Fibroblast of lung (primary cell): Measurements from ENCODE around the gene KRT8. TPM values are rescaled to one million over a fixed set of nuclear protein-coding genes. Genes with fewer than 3 reads are reported as not detected.

Source experiments
- DNase-seq, 2 donors: peaks; one replicate each; pipeline versions ENCODE4 v3.0.0 to v3.0.0-alpha.2; 2010; ENCODE audit warnings: low read depth in 2 of 2
- H2AFZ ChIP-seq: 2 replicates; pipeline ENCODE4 v1.5.1; 2012; ENCODE audit warnings: low read length, control low read depth, inconsistent platforms
- H3K27ac ChIP-seq: 2 replicates; pipeline ENCODE4 v1.5.1; 2011; ENCODE audit warnings: low read length, control low read depth; ENCODE audit not compliant: insufficient read depth
- H3K27me3 ChIP-seq: 2 replicates; pipeline ENCODE4 v1.5.1; 2011; ENCODE audit warnings: mild to moderate bottlenecking, low read length; ENCODE audit not compliant: control insufficient read depth, insufficient read depth
- H3K36me3 ChIP-seq: 2 replicates; pipeline ENCODE4 v1.5.1; 2011; ENCODE audit warnings: low read length; ENCODE audit not compliant: control insufficient read depth, insufficient read depth
- H3K4me1 ChIP-seq: 2 replicates; pipeline ENCODE4 v1.5.1; 2011; ENCODE audit warnings: low read length; ENCODE audit not compliant: control insufficient read depth, insufficient read depth; ENCODE audit errors: extremely low read depth
- H3K4me2 ChIP-seq: 2 replicates; pipeline ENCODE4 v1.5.1; 2011; ENCODE audit warnings: low read length, control low read depth; ENCODE audit not compliant: insufficient read depth; ENCODE audit errors: extremely low read depth
- H3K4me3 ChIP-seq, 4 experiments: fragments of 200-600 bp in 1 of 4; sonication (generic) in 1 of 4; replicated peaks in 1 of 4; 2 replicates each; pipeline ENCODE4 v1.5.1; 2011 to 2016; ENCODE audit warnings: low read length in 4 of 4, low read depth in 3 of 4, mild to moderate bottlenecking in 3 of 4, control low read depth in 2 of 4, inconsistent platforms in 1 of 4, mixed read lengths in 1 of 4; ENCODE audit not compliant: insufficient read depth in 1 of 4; ENCODE audit errors: control extremely low read depth in 1 of 4
- H3K79me2 ChIP-seq: 2 replicates; pipeline ENCODE4 v1.5.1; 2012; ENCODE audit warnings: mild to moderate bottlenecking, low read length, inconsistent platforms; ENCODE audit not compliant: control insufficient read depth, insufficient read depth
- H3K9ac ChIP-seq: 2 replicates; pipeline ENCODE4 v1.5.1; 2011; ENCODE audit warnings: mild to moderate bottlenecking, low read length, control low read depth; ENCODE audit not compliant: insufficient read depth
- H3K9me3 ChIP-seq: 2 replicates; pipeline ENCODE4 v1.5.1; 2012; ENCODE audit warnings: low read depth, low read length; ENCODE audit not compliant: control insufficient read depth, insufficient read depth
- H4K20me1 ChIP-seq: 2 replicates; pipeline ENCODE4 v1.5.1; 2011; ENCODE audit warnings: low read length; ENCODE audit not compliant: control insufficient read depth, insufficient read depth; ENCODE audit errors: extremely low read depth
- EZH2 ChIP-seq: IDR thresholded peaks from 2 replicates; pipeline ENCODE4 v1.5.1; 2012; ENCODE audit warnings: low read length, control low read depth, mild to moderate bottlenecking; ENCODE audit errors: missing control alignments
- polyA plus RNA-seq, 2 donors: library from polyadenylated mRNA; depleted of rRNA in 1 of 2; stranded (reverse) in 1 of 2; unstranded in 1 of 2; fragments of >200 nt; gene quantifications; 2 replicates each; pipeline ENCODE4 v1.2.1, GENCODE V29; 2011 to 2012; ENCODE audit warnings: missing spikeins in 1 of 2
- total RNA-seq: library from RNA; depleted of rRNA; stranded (reverse); fragments of >200 nt; gene quantifications from 2 replicates; pipeline ENCODE4 v1.2.1, GENCODE V29; 2014
- TF ChIP-seq, protein P1 (sequence below), 2 donors: IDR thresholded peaks in 1 of 2; conservative IDR thresholded peaks in 1 of 2; 1 replicate in 1 of 2; 2 replicates in 1 of 2; pipeline ENCODE4 v1.5.1; 2011 to 2012; ENCODE audit warnings: low read length in 2 of 2, control low read depth in 1 of 2, inconsistent platforms in 1 of 2, low read depth in 1 of 2, mild to moderate bottlenecking in 1 of 2

KRT8 gene
- total and polyA plus RNA-seq, 2 donors (not counting 1 experiment from before 2014, with no cell fraction given), result 0.66 to 16.3 TPM

DNA sequence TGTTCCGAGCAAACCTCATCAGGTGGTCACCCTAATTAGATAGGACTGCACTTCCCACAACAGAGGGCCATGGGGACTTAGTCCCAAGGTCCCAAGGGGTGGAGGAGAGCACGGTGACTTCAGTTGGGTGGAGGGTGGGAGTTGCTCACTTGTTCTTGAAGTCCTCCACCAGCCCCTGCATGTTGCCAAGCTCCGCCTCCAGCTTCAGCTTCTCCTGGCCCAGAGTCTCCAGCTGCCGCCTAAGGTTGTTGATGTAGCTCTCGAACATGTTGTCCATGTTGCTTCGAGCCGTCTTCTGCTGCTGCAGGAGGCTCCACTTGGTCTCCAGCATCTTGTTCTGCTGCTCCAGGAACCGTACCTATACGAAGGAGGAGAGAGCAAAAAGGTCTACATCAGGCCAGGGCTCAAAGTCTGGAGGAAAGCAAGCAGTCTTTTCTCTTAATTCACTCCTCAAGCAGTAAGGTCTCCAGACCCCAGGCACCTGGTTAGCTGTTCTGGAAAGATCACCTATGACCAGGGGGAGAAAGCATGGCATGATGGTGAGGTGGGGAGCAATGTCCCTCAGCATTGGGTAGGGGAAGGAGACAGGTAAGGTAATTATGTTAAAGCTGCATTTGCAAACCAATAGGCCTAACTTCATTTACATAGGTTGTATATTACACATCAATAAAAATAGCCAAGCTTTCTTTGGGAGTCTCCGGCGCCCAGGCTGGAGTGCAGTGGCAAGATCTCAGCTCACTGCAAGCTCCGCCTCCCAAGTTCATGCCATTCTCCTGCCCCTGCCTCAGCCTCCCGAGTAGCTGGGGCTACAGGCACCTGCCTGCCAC, 2.9 kb downstream of the KRT8 start:
- no peaks in the 10 kb centered on the region for H3K9me3 ChIP-seq

DNA sequence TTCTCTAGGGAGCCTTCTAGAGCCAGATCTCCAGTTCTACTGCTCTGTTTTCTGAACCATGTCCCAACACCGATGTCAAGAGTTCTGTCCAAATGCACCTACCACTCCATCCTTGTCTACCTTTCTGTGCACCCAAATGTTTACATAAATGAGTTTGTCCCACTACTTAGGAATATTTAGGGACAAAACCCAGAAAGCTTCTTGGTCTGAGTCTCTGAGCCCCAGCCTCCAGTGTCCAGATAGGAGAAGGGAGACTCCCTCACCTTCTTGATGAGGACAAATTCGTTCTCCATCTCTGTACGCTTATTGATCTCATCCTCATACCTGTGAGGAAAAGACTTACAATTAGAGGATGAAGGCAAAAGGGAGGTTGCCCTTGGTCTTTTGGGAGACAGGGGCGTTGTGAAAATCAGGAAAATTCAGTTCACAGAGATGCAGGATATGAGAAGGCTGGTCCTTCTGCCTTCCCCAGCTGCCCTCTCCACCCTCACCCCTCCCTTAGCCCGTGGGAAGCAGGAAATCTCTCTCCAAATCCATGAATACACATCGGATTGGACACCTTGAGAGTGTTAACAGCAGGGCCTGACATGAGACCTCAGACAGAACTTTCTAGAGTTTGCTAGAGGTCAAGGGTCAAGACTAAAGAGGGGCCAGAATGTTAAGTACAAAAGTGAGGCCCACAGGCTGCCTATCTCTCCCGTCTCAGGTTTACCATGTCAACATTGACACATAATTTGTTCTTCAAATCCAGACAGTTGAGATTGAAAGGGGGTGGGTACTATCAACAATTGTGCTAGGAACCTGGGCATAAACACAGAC, 3.8 kb downstream of the KRT8 start:
- H2AFZ ChIP-seq, result no peak overlapping the region
- no peaks in the 10 kb centered on the region for H3K9me3 ChIP-seq
- H3K9ac ChIP-seq, result no peak overlapping the region
- no peak overlapping the region for H3K27ac ChIP-seq
- no peaks in the 10 kb centered on the region for H3K79me2 ChIP-seq
- no peaks in the 10 kb centered on the region for H3K4me1 ChIP-seq
- no peaks in the 10 kb centered on the region for H3K36me3 ChIP-seq
- peaks cover 2% of the 10 kb centered on the region for H3K27me3 ChIP-seq
- DNase-seq, result no peak
- H3K4me2 ChIP-seq, result no peak overlapping the region
- no peak overlapping the region for H3K4me3 ChIP-seq
- H4K20me1 ChIP-seq, result no peaks in the 10 kb centered on the region
- TF ChIP-seq EZH2, result no peak
- TF ChIP-seq, protein P1, sequence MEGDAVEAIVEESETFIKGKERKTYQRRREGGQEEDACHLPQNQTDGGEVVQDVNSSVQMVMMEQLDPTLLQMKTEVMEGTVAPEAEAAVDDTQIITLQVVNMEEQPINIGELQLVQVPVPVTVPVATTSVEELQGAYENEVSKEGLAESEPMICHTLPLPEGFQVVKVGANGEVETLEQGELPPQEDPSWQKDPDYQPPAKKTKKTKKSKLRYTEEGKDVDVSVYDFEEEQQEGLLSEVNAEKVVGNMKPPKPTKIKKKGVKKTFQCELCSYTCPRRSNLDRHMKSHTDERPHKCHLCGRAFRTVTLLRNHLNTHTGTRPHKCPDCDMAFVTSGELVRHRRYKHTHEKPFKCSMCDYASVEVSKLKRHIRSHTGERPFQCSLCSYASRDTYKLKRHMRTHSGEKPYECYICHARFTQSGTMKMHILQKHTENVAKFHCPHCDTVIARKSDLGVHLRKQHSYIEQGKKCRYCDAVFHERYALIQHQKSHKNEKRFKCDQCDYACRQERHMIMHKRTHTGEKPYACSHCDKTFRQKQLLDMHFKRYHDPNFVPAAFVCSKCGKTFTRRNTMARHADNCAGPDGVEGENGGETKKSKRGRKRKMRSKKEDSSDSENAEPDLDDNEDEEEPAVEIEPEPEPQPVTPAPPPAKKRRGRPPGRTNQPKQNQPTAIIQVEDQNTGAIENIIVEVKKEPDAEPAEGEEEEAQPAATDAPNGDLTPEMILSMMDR (conservative IDR thresholded peaks at IDR 0.05 in 1 of 2, IDR thresholded peaks at IDR 0.05 in 1 of 2; ENCODE audit: low read depth in 1 of 2, low read length in 2 of 2), result no peak

More for the DNA sequence above, 2.9 kb downstream of the KRT8 start:
- Histone ChIP-seq H3K9ac (no peak overlapping the region), H3K36me3 (no peaks in the 10 kb centered on the region), H3K79me2 (no peaks in the 10 kb centered on the region), H2AFZ (no peak overlapping the region), H3K4me1 (no peaks in the 10 kb centered on the region), H3K27me3 (no peaks in the 10 kb centered on the region), H3K4me3 (no peak overlapping the region), H3K27ac (no peak overlapping the region), H4K20me1 (no peaks in the 10 kb centered on the region), H3K4me2 (no peak overlapping the region)
- no peak for DNase-seq
- no peak for TF ChIP-seq EZH2
- TF ChIP-seq, protein P1 (conservative IDR thresholded peaks at IDR 0.05 in 1 of 2, IDR thresholded peaks at IDR 0.05 in 1 of 2; ENCODE audit: low read depth in 1 of 2, low read length in 2 of 2), result no peak

DNA sequence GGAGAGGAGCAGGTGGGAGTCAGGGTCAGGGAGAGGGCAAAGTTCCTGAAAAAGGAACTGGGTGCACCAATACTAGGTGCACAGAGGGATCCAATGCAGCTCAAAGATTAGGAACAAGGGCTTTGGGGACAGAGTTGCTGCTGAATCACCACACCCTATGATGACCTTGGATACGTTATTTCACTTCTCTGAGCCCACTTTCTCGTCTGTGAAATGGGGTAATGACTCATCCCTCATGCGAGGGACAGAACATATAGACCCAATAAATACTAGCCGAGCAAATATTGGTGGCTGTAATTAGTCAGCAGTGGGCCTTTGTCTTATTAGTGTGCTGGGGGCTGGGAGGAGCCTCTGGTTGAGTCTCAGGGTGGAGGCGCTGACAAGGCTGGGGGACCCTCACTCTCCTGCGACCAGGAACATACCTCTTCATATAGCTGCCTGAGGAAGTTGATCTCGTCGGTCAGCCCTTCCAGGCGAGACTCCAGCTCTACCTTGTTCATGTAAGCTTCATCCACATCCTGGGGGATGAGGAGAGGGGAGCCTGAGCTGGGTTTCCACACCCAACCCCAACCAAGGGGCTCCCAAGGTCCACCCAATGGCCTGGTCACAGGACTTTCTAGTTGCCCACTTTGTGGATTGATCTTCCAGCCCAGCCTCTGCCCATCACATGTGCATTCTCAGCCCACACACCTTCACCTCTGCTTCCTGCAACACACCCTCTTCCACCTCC, 4.5 kb downstream of the KRT8 start:
- no peaks in the 10 kb centered on the region for H4K20me1 ChIP-seq
- DNase-seq, result no peak
- no peak for TF ChIP-seq EZH2
- TF ChIP-seq, protein P1 (conservative IDR thresholded peaks at IDR 0.05 in 1 of 2, IDR thresholded peaks at IDR 0.05 in 1 of 2; ENCODE audit: low read depth in 1 of 2, low read length in 2 of 2), result no peak
- no peaks in the 10 kb centered on the region for H3K79me2 ChIP-seq
- H3K36me3 ChIP-seq, result no peaks in the 10 kb centered on the region
- no peak overlapping the region for H3K9ac ChIP-seq
- peaks cover 2% of the 10 kb centered on the region for H3K27me3 ChIP-seq
- no peak overlapping the region for H3K4me2 ChIP-seq
- no peak overlapping the region for H2AFZ ChIP-seq
- H3K27ac ChIP-seq, result no peak overlapping the region
- H3K4me1 ChIP-seq, result no peaks in the 10 kb centered on the region
- H3K4me3 ChIP-seq, result no peak overlapping the region
- H3K9me3 ChIP-seq, result no peaks in the 10 kb centered on the region
